Measurements from ENCODE around the gene CARHSP1.

DNA sequence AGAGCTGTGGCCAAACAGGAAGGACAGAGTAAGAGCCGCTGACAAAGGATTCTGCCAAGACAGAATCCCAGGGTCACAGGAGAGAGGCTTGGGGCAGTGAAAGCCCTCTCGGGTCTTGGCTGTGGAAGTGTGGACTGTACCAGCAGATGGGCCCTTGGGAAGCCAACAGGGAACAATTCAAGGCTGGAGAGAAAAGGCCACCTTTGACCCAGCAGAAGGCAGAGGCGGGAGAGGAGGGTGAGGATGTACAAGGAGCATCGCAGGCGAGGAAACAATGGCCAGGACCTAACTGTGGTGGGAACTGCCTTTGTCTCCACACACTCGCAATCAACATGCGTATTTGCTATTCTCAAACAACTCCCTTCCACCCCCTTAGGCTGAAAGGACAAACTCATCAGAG is 15.7 kb downstream of the CARHSP1 start:
- TF ChIP-seq, protein P1, sequence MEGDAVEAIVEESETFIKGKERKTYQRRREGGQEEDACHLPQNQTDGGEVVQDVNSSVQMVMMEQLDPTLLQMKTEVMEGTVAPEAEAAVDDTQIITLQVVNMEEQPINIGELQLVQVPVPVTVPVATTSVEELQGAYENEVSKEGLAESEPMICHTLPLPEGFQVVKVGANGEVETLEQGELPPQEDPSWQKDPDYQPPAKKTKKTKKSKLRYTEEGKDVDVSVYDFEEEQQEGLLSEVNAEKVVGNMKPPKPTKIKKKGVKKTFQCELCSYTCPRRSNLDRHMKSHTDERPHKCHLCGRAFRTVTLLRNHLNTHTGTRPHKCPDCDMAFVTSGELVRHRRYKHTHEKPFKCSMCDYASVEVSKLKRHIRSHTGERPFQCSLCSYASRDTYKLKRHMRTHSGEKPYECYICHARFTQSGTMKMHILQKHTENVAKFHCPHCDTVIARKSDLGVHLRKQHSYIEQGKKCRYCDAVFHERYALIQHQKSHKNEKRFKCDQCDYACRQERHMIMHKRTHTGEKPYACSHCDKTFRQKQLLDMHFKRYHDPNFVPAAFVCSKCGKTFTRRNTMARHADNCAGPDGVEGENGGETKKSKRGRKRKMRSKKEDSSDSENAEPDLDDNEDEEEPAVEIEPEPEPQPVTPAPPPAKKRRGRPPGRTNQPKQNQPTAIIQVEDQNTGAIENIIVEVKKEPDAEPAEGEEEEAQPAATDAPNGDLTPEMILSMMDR (optimal IDR thresholded peaks at IDR 0.05 in 1 of 3, IDR thresholded peaks at IDR 0.05 in 1 of 3, conservative IDR thresholded peaks at IDR 0.05 in 1 of 3; ENCODE audit: extremely low read depth in 1 of 3, insufficient read depth in 2 of 3, low read length in 3 of 3) = no peak
- TF ChIP-seq EZH2 (IDR thresholded peaks at IDR 0.05; ENCODE audit: low read length) = no peak
